ENCODE results near the gene GPR89B.
"Not testable (repeated sequence)": the region's sequence is repeated elsewhere in the genome, so short reads cannot be mapped to it uniquely, and the experiment has no call there.

GPR89B gene

DNA sequence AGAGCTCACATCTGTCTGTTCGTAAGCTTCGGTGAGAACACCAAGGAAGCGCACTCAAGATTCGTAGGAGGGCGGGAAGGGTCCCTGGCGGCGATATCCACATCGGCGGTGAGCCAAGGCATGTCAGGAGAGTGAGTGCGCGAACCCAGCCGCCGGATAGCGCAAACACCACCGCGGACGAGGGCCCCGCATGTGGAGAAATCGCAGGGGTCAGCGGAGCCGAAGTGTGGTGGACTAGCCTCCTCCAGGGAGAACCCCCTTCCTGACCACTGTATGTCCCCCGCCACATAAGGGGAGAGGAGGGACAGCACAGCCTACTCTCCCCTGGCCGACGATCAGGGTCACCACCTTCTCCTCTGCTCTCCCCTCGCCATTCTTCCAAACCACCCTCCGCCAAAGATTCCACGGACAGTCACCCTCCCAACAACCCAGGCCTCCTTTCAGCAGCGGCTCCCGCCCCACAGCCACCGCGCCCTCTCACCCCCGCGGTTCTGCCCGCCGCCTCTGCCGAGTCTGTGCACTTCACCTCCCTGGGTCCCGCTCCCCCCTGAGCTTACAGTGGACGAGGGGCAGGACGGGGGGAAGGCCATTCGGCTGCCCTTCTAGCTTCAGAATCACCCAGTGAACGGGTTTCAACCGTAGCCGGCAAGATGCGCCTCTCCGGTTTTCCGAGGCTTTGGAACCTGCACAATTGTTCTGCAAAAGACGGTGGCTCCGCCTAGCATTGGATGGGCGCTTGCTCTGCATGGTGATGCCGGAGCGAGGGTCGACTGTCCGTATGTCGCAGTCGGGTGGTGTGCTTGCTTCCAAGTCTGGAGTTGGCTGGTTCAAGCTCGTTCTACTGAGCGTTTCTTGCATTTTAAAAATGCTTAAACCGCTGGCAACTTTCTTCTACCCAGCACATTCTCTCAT lies 86.3 kb downstream of the GPR89B start:
- not testable (repeated sequence) for H3K27ac ChIP-seq; DNase-seq (ENCODE audit: low read depth, low spot score)

DNA sequence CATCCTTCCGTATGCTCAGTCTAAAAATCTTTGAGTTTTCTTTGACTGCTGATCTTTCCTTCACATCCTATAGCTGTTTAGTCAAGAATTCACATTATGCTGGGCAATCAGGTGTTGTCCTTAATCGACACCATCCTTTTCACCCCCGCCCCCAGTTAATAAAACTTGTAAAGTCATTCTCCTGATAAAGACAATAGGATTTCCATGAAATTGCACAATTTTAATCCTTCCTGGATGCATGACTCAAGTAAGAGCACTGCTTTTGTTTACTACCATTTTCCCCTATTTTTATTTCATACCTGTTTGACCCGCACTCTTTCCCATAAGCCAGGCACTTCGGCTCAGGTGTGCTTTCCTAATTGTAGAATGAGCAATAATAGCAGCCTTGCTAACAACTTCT lies 96.7 kb downstream of the GPR89B start:
- DNase-seq (ENCODE audit: low read depth, low spot score); H3K27ac ChIP-seq: not testable (repeated sequence)

DNA sequence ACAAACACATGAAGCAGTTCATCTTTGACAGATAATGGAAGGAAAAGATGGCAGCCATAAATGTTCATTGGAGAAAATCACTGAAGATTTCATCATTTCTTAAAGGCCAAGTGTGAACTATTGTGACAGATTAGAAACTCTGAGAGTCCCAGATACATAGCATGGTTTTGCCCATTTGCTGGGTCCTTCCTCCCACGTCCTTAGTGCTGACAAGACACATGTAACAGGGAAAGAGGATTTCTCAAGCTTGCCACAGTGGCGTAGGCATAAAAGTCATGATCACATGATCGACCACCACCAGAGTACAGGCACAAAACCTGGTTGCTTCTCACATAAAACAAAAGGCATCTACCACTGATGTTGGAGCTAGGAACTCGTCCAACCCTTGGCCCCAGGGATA lies 98.8 kb downstream of the GPR89B start:
- not testable (repeated sequence) for DNase-seq (ENCODE audit: low read depth, low spot score); H3K27ac ChIP-seq

DNA sequence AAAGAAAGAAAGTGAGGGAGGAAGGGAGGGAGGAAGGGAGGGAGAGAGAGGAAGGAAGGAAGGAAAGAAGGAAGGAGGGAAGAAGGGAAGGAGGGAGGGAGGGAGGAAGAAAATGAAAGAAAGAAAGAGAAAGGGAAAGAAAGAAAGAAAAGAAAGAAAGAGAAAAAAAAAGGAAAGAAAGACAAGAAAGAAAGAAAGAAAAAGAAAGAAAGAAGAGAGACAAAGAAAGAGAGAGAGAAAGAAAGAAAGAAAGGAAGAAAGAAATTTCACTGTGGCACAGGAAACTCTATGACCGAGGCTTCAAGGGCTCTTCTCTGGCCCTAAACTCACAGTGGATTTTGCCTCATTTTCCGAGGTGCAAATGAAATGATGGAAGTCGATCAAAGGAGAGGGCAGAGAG lies 104.0 kb downstream of the GPR89B start:
- H3K27ac ChIP-seq; DNase-seq (ENCODE audit: low read depth, low spot score): not testable (repeated sequence)

DNA sequence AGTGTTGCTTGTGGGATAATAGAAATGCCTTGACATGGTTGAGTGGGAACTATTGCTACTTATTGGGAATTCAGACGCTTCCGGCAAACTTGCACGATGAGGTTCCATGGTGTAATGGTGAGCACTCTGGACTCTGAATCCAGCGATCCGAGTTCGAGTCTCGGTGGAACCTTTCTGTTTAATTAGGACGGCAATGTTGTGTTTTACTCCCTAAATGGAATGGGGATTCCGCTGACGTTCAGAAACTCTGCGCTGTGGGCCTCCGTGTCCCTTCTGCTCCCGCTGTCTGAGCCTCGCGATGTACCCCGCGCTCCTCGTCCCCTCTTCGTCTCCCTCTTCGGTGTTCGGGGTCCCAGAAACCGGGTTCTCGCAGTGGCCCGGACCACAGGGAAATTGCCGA lies 104.5 kb downstream of the GPR89B start:
- H3K27ac ChIP-seq; DNase-seq (ENCODE audit: low read depth, low spot score): not testable (repeated sequence)

DNA sequence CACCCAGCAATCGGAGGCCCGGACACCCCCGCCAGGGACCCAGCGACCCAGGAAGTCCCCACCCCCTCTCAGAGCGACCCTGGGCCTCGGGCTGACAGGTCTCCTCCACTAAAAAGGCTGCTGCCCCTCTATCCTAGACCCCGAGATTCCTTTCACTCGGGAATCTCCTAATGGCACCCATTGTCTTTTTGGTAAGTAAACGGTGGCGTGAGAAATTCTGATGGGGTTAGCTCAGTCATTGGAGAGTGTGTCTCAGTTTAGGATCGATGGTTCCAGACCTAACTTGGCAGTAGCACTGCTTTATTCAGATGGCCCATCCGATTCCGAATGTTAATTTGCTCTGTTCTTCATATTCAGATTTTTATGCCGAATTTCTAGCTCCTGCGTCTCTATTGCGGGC lies 104.9 kb downstream of the GPR89B start:
- not testable (repeated sequence) for DNase-seq (ENCODE audit: low read depth, low spot score); H3K27ac ChIP-seq

DNA sequence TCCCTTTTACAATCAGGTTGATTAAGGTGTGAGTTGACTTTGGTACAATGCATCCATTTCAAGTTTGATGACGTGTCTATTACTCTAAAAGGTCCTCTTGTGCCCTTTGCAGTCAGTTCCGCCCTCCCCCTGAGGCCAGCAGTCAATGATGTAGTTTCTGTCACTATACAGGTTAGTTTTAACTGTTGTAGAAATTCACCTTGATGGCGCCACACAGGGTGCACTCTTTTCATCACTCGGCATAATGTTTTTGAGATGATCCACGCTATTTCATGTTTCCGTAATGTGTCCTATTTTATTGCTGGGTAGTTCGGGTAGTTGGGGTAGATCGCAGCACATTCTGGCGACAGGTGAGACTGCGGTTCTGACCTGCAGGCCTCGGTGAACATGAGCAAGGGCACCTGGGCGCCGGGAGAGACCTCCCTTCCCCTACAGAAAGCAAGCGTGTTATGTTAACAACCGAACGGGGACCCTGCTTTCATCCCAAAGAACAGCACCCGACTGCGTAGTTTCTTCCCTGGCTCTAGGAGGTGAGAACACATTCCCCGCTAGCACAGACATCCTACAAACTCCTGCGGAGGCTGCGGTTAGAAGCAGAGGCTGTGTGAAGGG lies 109.7 kb downstream of the GPR89B start:
- peak overlapping the region; percentile 41 for H3K27ac ChIP-seq
- DNase-seq (ENCODE audit: low read depth, low spot score): not testable (repeated sequence)

DNA sequence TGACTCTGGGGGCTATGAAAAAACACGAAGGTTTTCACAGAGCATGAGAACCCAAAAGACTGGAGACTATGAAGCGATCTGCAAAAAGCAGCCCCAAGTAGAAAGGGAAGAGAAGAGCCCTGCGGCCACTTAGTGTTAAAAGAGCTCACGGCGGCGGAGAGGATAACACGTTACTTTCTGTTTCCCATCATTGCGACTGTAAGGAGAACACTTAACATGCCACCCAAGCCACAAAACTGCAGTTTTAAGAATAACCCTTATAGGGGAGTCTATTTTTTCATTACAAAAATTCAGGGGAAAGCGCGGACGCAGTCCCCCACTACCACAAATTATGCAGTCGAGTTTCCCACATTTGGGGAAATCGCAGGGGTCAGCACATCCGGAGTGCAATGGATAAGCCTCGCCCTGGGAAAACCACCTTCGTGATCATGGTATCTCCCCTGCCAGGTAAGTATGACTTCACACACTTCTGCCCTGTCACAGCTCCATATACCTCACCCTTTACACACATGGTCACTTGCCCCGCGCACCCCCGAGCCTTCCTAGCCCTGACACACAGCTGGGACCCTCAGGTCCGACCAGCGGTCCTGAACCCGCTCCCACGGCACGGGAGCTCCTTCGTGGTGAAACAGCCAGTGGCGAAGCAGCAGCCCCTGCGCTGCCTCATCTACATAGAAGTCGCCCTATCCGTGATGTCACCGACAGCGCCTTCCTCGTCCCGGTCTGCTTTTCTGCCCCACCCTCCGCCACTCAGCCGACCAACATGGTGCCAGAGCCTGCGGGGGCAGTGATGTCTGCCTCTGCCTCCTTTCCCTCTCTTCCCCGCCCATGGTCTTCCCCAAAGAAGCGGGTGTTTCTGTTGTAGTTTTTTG lies 110.5 kb downstream of the GPR89B start:
- DNase-seq (ENCODE audit: low read depth, low spot score): peak; percentile 97
- H3K27ac ChIP-seq: peak overlapping the region; percentile 41
